Panc1 (cell line): ENCODE measurements around the gene THTPA.

ENCODE experiments used
- CTCF ChIP-seq: fragments of 450-650 bp; IDR thresholded peaks from 2 replicates; pipeline ENCODE4 v1.5.1; 2017; ENCODE audit warnings: mild to moderate bottlenecking
- POLR2AphosphoS5 ChIP-seq: IDR thresholded peaks from 2 replicates; pipeline ENCODE4 v1.6.1; 2012; ENCODE audit warnings: mild to moderate bottlenecking, low read depth, low read length, moderate library complexity
- SIN3A ChIP-seq: IDR thresholded peaks from 2 replicates; pipeline ENCODE4 v1.6.1; 2012; ENCODE audit warnings: low read depth, mild to moderate bottlenecking, low read length, moderate library complexity, borderline replicate concordance; ENCODE audit not compliant: insufficient read depth
- TF ChIP-seq, protein P1 (sequence below), 2 experiments: IDR thresholded peaks; 2 replicates each; pipeline ENCODE4 v1.6.1; 2011 to 2012; ENCODE audit warnings: low read depth in 2 of 2, control low read depth in 1 of 2, low read length in 1 of 2, mild to moderate bottlenecking in 1 of 2, moderate library complexity in 1 of 2; ENCODE audit not compliant: insufficient read depth in 1 of 2

- no peak for TF ChIP-seq CTCF
- no peak for TF ChIP-seq POLR2AphosphoS5
- TF ChIP-seq, protein P1, sequence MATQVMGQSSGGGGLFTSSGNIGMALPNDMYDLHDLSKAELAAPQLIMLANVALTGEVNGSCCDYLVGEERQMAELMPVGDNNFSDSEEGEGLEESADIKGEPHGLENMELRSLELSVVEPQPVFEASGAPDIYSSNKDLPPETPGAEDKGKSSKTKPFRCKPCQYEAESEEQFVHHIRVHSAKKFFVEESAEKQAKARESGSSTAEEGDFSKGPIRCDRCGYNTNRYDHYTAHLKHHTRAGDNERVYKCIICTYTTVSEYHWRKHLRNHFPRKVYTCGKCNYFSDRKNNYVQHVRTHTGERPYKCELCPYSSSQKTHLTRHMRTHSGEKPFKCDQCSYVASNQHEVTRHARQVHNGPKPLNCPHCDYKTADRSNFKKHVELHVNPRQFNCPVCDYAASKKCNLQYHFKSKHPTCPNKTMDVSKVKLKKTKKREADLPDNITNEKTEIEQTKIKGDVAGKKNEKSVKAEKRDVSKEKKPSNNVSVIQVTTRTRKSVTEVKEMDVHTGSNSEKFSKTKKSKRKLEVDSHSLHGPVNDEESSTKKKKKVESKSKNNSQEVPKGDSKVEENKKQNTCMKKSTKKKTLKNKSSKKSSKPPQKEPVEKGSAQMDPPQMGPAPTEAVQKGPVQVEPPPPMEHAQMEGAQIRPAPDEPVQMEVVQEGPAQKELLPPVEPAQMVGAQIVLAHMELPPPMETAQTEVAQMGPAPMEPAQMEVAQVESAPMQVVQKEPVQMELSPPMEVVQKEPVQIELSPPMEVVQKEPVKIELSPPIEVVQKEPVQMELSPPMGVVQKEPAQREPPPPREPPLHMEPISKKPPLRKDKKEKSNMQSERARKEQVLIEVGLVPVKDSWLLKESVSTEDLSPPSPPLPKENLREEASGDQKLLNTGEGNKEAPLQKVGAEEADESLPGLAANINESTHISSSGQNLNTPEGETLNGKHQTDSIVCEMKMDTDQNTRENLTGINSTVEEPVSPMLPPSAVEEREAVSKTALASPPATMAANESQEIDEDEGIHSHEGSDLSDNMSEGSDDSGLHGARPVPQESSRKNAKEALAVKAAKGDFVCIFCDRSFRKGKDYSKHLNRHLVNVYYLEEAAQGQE (IDR thresholded peaks at IDR 0.05; ENCODE audit: insufficient read depth in 1 of 2, low read depth in 2 of 2, low read length in 1 of 2): no peak
- TF ChIP-seq SIN3A: no peak
Measured at GRCh38 chr14:23551266-23552028, 4.6 kb upstream of the THTPA start, which contains the start of gene ZFHX2.
